T-cell (primary cell): Measurements from ENCODE around the gene KANK3. TPM values are rescaled to one million over a fixed set of nuclear protein-coding genes. Genes with fewer than 3 reads are reported as not detected.
"Not testable (repeated sequence)": the region's sequence is repeated elsewhere in the genome, so short reads cannot be mapped to it uniquely, and the experiment has no call there.

Experiments
- ATAC-seq, 4 experiments: fragments of 200-7000 bp in 3 of 4; fragments of 150-1000 bp in 1 of 4; cut with Tn5 transposase; replicated peaks in 1 of 4; 1 replicate in 3 of 4; 2 replicates in 1 of 4; pipeline ENCODE4 v1.10.0; 2021; ENCODE audit warnings: moderate library complexity in 3 of 4, mild to moderate bottlenecking in 2 of 4, moderate number of reproducible peaks in 1 of 4
- CTCF ChIA-PET, 2 donors: fragments of 300-600 bp; sonication (Branson Sonifier 250); formaldehyde crosslinking; loops; one replicate each; lab custom pipeline; 2022; ENCODE audit warnings: antibody characterized with exemption in 2 of 2; lab: Charles Lee
- POLR2A ChIA-PET, 2 donors: fragments of 300-600 bp; sonication (Branson Sonifier 250); formaldehyde crosslinking; loops; one replicate each; lab custom pipeline; 2022; ENCODE audit warnings: antibody characterized with exemption in 2 of 2; lab: Charles Lee
- DNase-seq, 35 experiments: peaks; one replicate each; pipeline versions ENCODE4 v3.0.0 to v3.0.0-alpha.2; 2013 to 2023
- H3K27ac ChIP-seq: one replicate; pipeline ENCODE4 v1.5.1; 2013; ENCODE audit warnings: low read length
- H3K27me3 ChIP-seq, 2 experiments: replicated peaks in 1 of 2; 1 replicate in 1 of 2; 2 replicates in 1 of 2; pipeline versions ENCODE4 v1.6.1 to v1.7.0; 2013; ENCODE audit warnings: low read length in 1 of 2, mixed read lengths in 1 of 2; ENCODE audit not compliant: control insufficient read depth in 2 of 2, insufficient read depth in 2 of 2; ENCODE audit errors: extremely low read depth in 1 of 2
- H3K36me3 ChIP-seq, 2 donors: 1 replicate in 1 of 2; 2 replicates in 1 of 2; pipeline versions ENCODE4 v1.6.1 to v1.7.0; 2013; ENCODE audit warnings: low read length in 1 of 2; ENCODE audit not compliant: control insufficient read depth in 2 of 2, insufficient read depth in 1 of 2; ENCODE audit errors: extremely low read depth in 1 of 2
- H3K4me1 ChIP-seq, 2 experiments: 1 replicate in 1 of 2; 2 replicates in 1 of 2; pipeline versions ENCODE4 v1.6.1 to v1.7.0; 2013; ENCODE audit warnings: low read length in 2 of 2, mixed read lengths in 1 of 2; ENCODE audit not compliant: insufficient read depth in 2 of 2, control insufficient read depth in 1 of 2; ENCODE audit errors: extremely low read depth in 1 of 2
- H3K4me3 ChIP-seq, 2 donors: 1 replicate in 1 of 2; 2 replicates in 1 of 2; pipeline versions ENCODE4 v1.5.1 to v1.7.0; 2013; ENCODE audit warnings: mild to moderate bottlenecking in 2 of 2, low read length in 1 of 2, moderate library complexity in 1 of 2; ENCODE audit not compliant: control insufficient read depth in 1 of 2; ENCODE audit errors: extremely low read depth in 1 of 2
- H3K9me3 ChIP-seq: 2 replicates; pipeline ENCODE4 v1.7.0; 2013
- H3K27ac Mint-ChIP-seq, 2 donors: one replicate each; pipeline ENCODE4 v1.8.0; 2020 to 2021; ENCODE audit warnings: mild to moderate bottlenecking in 2 of 2, mixed read lengths in 2 of 2
- H3K27me3 Mint-ChIP-seq, 2 donors: one replicate each; pipeline ENCODE4 v1.8.0; 2021 to 2022; ENCODE audit warnings: mixed read lengths in 2 of 2
- H3K36me3 Mint-ChIP-seq: one replicate; pipeline ENCODE4 v1.8.0; 2021; ENCODE audit warnings: mixed read lengths
- H3K4me1 Mint-ChIP-seq, 3 donors: one replicate each; pipeline ENCODE4 v1.8.0; 2020 to 2022; ENCODE audit warnings: mixed read lengths in 3 of 3, mild to moderate bottlenecking in 1 of 3
- H3K4me3 Mint-ChIP-seq, 3 donors: one replicate each; pipeline ENCODE4 v1.8.0; 2020 to 2022; ENCODE audit warnings: mild to moderate bottlenecking in 3 of 3, mixed read lengths in 3 of 3, moderate library complexity in 3 of 3
- H3K9me3 Mint-ChIP-seq, 3 donors: one replicate each; pipeline ENCODE4 v1.8.0; 2020 to 2022; ENCODE audit warnings: mixed read lengths in 3 of 3
- WGBS: methylation state at CpG from one replicate; pipeline ENCODE4 v1.1.5; 2013; ENCODE audit warnings: missing lambda C conversion rate; ENCODE audit not compliant: insufficient coverage; 5-methylcytosine and 5-hydroxymethylcytosine counted together
- total RNA-seq, 35 experiments: library from RNA in 6 of 35; stranded (reverse) in 6 of 35; fragments of 120-200 nt in 1 of 35; gene quantifications; one replicate each; pipeline versions ENCODE4 v1.2.1 to v1.2.4 and lab custom pipeline; 2013 to 2026

Gene KANK3
- total RNA-seq, 5 donors from 2014 or later (not counting 1 experiment from before 2014, with no cell fraction given): 0.88 to 5.5 (median 4.4) TPM

GRCh38 chr19:8384569-8384968 is 41.5 kb upstream of the KANK3 start:
- H3K27ac ChIP-seq, POLR2A ChIA-PET, H3K4me1 ChIP-seq, H3K9me3 ChIP-seq, H3K4me3 ChIP-seq, H3K27me3 Mint-ChIP-seq, H3K36me3 ChIP-seq, H3K9me3 Mint-ChIP-seq, H3K4me1 Mint-ChIP-seq, H3K27me3 ChIP-seq, H3K27ac Mint-ChIP-seq, CTCF ChIA-PET, DNase-seq, ATAC-seq, H3K4me3 Mint-ChIP-seq: not testable (repeated sequence)
- 100% methylated on average over 1 of the region's 4 CpGs for WGBS
- peaks cover 11% of the 10 kb centered on the region for H3K36me3 Mint-ChIP-seq

GRCh38 chr19:8379156-8379891 is 36.3 kb upstream of the KANK3 start:
- H3K4me3 ChIP-seq, H3K4me1 ChIP-seq, H3K27me3 ChIP-seq, H3K36me3 ChIP-seq, H3K4me3 Mint-ChIP-seq, H3K27ac Mint-ChIP-seq, H3K27ac ChIP-seq, H3K27me3 Mint-ChIP-seq, DNase-seq, ATAC-seq, H3K9me3 Mint-ChIP-seq, H3K9me3 ChIP-seq, CTCF ChIA-PET: not testable (repeated sequence)
- Mint-ChIP-seq H3K4me1 (peaks cover 10 to 11% (median 11%) of the 10 kb centered on the region in 3 donors), H3K36me3 (peaks cover 10% of the 10 kb centered on the region)
- WGBS: 94% methylated on average over 10 of the region's 13 CpGs
- POLR2A ChIA-PET: interaction anchor here (0.6 to 0.7 kb wide), 2 partner anchors 39 to 96 kb away, joined by 3 read pairs; no protein-coding TSS in a partner anchor

GRCh38 chr19:8377598-8377997 is 34.5 kb upstream of the KANK3 start:
- peaks cover 10 to 13% (median 13%) of the 10 kb centered on the region in 3 donors for H3K4me1 Mint-ChIP-seq
- H3K4me3 Mint-ChIP-seq: no peak overlapping the region
- Histone ChIP-seq H3K4me3 (no peak overlapping the region), H3K27me3 (peaks cover 0 to 2% of the 10 kb centered on the region in 2 experiments), H3K4me1 (peaks cover 0 to 9% of the 10 kb centered on the region in 2 experiments), H3K27ac (no peak overlapping the region), H3K9me3 (no peaks in the 10 kb centered on the region), H3K36me3 (no peaks in the 10 kb centered on the region)
- no peak for DNase-seq
- H3K36me3 Mint-ChIP-seq: peaks cover 10% of the 10 kb centered on the region
- ChIA-PET POLR2A (no interaction called here), CTCF (no interaction called here)
- WGBS: no CpG with 5 or more reads among the region's 1 CpG
- ATAC-seq: no peak
- H3K27me3 Mint-ChIP-seq: no peaks in the 10 kb centered on the region
- H3K9me3 Mint-ChIP-seq: peaks cover 0 to 3% (median 0%) of the 10 kb centered on the region in 3 donors
- H3K27ac Mint-ChIP-seq: no peak overlapping the region

- H3K9me3 Mint-ChIP-seq, ATAC-seq, H3K27ac ChIP-seq, H3K36me3 ChIP-seq, POLR2A ChIA-PET, H3K27me3 ChIP-seq, H3K4me3 Mint-ChIP-seq, H3K9me3 ChIP-seq, H3K4me3 ChIP-seq, DNase-seq, H3K27ac Mint-ChIP-seq, H3K4me1 ChIP-seq, H3K27me3 Mint-ChIP-seq, CTCF ChIA-PET: not testable (repeated sequence)
- Mint-ChIP-seq H3K36me3 (peaks cover 10% of the 10 kb centered on the region), H3K4me1 (peaks cover 10 to 13% (median 13%) of the 10 kb centered on the region in 3 donors)
- no CpG with 5 or more reads among the region's 10 CpGs for WGBS
Measured at GRCh38 chr19:8376373-8376974, 33.4 kb upstream of the KANK3 start.

- ATAC-seq, H3K4me1 ChIP-seq, H3K9me3 Mint-ChIP-seq, H3K9me3 ChIP-seq, POLR2A ChIA-PET, H3K27me3 Mint-ChIP-seq, DNase-seq, H3K27ac Mint-ChIP-seq, H3K4me3 Mint-ChIP-seq, H3K27ac ChIP-seq, CTCF ChIA-PET, H3K4me3 ChIP-seq, H3K36me3 ChIP-seq, H3K27me3 ChIP-seq: not testable (repeated sequence)
- Mint-ChIP-seq H3K4me1 (peaks cover 10 to 13% (median 13%) of the 10 kb centered on the region in 3 donors), H3K36me3 (peaks cover 10% of the 10 kb centered on the region)
- 97% methylated on average over 20 of the region's 32 CpGs for WGBS
Measured at GRCh38 chr19:8375766-8376165, 32.7 kb upstream of the KANK3 start.

DNA sequence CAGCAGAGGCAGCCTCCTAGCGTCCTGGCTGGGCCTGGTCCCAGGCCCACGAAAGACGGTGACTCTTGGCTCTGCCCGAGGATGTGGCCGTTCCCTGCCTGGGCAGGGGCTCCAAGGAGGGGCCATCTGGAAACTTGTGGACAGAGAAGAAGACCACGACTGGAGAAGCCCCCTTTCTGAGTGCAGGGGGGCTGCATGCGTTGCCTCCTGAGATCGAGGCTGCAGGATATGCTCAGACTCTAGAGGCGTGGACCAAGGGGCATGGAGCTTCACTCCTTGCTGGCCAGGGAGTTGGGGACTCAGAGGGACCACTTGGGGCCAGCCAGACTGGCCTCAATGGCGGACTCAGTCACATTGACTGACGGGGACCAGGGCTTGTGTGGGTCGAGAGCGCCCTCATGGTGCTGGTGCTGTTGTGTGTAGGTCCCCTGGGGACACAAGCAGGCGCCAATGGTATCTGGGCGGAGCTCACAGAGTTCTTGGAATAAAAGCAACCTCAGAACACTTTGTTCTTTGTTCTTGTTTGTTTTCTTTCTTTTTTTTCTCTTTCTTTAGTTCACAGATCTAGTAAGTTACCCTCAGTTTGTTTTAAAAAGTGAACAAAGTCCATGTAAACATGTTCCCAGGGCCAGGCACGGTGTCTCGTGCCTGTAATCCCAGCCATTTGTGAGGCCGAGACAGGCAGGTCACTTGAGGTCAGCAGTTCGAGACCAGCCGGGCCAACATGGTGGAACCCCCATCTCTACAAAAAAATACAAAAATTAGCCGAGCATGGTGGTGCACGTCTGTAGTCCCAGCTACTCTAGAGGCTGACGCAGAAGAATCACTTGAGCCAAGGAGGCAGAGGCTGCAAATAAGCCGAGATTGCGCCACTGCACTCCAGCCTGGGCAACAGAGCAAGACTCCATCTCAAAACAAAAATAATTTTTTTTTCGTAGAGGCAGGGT is 31.1 kb upstream of the KANK3 start:
- DNase-seq: no peak
- CTCF ChIA-PET: no interaction called here
- Mint-ChIP-seq H3K27ac (no peak overlapping the region), H3K36me3 (peaks cover 2% of the 10 kb centered on the region), H3K4me3 (no peak overlapping the region), H3K9me3 (no peaks in the 10 kb centered on the region), H3K27me3 (no peaks in the 10 kb centered on the region), H3K4me1 (peaks cover 10 to 13% (median 13%) of the 10 kb centered on the region in 3 donors)
- H3K36me3 ChIP-seq: no peaks in the 10 kb centered on the region
- H3K4me1 ChIP-seq: peaks cover 0 to 9% of the 10 kb centered on the region in 2 experiments
- POLR2A ChIA-PET: no interaction called here
- H3K27ac ChIP-seq: no peak overlapping the region
- H3K4me3 ChIP-seq: no peak overlapping the region
- H3K27me3 ChIP-seq: peaks cover 0 to 11% of the 10 kb centered on the region in 2 experiments
- no peak for ATAC-seq
- 91% methylated on average over 20 of the region's 26 CpGs for WGBS
- no peaks in the 10 kb centered on the region for H3K9me3 ChIP-seq
